Loucy (cell line): Measurements from ENCODE around the gene ACAA2.

Source experiments
- EZH2phosphoT487 ChIP-seq: fragments of 200-600 bp; IDR thresholded peaks from 2 replicates; pipeline ENCODE4 v1.6.1; 2018; ENCODE audit warnings: antibody characterized with exemption, mild to moderate bottlenecking, moderate library complexity, borderline replicate concordance
- TF ChIP-seq, protein P1 (sequence below): fragments of 200-600 bp; sonication (generic); conservative IDR thresholded peaks from 2 replicates; pipeline ENCODE4 v1.5.1; 2014; ENCODE audit warnings: mild to moderate bottlenecking, antibody characterized with exemption, low read length

DNA sequence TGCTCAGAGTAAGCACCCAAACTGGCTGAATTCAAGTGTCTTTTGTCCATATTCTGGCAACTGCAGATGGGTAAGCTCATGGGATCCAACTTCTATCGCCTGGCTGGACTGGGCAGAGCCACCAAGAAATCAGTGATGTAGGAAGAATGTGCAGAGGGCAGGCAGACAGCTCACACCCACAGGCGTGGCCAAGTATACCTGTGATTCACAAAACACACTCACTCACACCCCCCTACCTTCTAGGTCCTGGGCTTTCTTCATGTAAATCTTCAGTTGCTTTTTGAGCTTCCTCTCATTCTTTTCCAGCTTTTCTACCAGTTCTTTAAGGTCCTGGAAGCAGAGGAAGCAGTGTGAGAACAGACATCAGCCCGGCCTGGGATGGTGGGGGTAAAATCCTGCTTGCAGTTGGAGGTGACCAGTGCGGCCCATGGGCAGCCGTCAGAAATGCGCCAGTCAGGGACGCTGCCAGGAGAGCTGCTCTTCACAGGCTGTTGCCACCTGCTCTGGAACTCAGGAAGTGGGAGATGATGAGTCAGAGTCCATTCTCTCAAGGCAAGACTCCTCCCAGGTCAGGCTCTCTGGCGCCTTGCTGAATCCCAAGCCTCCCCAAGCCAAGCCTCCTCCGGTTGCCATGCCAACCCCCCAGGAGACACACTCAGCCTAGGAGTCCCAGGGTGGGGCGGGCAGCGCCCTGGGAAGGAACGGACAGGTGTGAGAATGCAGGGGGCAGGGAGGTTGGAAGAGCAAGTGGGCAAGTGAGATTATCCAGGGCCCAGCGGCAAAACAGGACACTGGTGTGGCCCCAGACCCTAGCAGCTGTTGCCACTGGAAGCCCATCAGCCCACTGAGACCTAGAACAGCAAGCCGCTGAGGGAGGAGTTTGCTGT is 36.2 kb upstream of the ACAA2 start:
- TF ChIP-seq, protein P1, sequence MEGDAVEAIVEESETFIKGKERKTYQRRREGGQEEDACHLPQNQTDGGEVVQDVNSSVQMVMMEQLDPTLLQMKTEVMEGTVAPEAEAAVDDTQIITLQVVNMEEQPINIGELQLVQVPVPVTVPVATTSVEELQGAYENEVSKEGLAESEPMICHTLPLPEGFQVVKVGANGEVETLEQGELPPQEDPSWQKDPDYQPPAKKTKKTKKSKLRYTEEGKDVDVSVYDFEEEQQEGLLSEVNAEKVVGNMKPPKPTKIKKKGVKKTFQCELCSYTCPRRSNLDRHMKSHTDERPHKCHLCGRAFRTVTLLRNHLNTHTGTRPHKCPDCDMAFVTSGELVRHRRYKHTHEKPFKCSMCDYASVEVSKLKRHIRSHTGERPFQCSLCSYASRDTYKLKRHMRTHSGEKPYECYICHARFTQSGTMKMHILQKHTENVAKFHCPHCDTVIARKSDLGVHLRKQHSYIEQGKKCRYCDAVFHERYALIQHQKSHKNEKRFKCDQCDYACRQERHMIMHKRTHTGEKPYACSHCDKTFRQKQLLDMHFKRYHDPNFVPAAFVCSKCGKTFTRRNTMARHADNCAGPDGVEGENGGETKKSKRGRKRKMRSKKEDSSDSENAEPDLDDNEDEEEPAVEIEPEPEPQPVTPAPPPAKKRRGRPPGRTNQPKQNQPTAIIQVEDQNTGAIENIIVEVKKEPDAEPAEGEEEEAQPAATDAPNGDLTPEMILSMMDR = no peak
- no peak for TF ChIP-seq EZH2phosphoT487
